Tibial nerve (tissue), 3 donors: Measurements from ENCODE around the gene PDZD2.

Source experiments
- CTCF ChIP-seq, 5 experiments: fragments of 200-600 bp in 3 of 5; fragments of 450-650 bp in 2 of 5; sonication (generic) in 3 of 5; IDR thresholded peaks; one replicate each; pipeline ENCODE4 v1.5.1; 2016 to 2019; ENCODE audit warnings: antibody characterized with exemption in 5 of 5, mild to moderate bottlenecking in 3 of 5, moderate library complexity in 2 of 5
- POLR2A ChIP-seq, 2 donors: fragments of 450-650 bp; IDR thresholded peaks; one replicate each; pipeline ENCODE4 v1.6.1; 2017; ENCODE audit warnings: antibody characterized with exemption in 2 of 2, mild to moderate bottlenecking in 2 of 2, moderate library complexity in 2 of 2

- TF ChIP-seq CTCF (IDR thresholded peaks at IDR 0.05) (no peak), POLR2A (IDR thresholded peaks at IDR 0.05) (no peak)
Measured at GRCh38 chr5:32031089-32031488, 392.2 kb downstream of the PDZD2 start.
